Myometrial cell (primary cell): ENCODE data around the gene ACTG1. TPM values are rescaled to one million over a fixed set of nuclear protein-coding genes. Genes with fewer than 3 reads are reported as not detected.

ENCODE experiments used
- total RNA-seq: library from RNA; depleted of rRNA; stranded (reverse); fragments of >200 nt; gene quantifications from 2 replicates; pipeline ENCODE4 v1.2.3, GENCODE V29; 2015

Gene ACTG1
- total RNA-seq = 8,175 and 10,672 TPM in 2 replicates

DNA sequence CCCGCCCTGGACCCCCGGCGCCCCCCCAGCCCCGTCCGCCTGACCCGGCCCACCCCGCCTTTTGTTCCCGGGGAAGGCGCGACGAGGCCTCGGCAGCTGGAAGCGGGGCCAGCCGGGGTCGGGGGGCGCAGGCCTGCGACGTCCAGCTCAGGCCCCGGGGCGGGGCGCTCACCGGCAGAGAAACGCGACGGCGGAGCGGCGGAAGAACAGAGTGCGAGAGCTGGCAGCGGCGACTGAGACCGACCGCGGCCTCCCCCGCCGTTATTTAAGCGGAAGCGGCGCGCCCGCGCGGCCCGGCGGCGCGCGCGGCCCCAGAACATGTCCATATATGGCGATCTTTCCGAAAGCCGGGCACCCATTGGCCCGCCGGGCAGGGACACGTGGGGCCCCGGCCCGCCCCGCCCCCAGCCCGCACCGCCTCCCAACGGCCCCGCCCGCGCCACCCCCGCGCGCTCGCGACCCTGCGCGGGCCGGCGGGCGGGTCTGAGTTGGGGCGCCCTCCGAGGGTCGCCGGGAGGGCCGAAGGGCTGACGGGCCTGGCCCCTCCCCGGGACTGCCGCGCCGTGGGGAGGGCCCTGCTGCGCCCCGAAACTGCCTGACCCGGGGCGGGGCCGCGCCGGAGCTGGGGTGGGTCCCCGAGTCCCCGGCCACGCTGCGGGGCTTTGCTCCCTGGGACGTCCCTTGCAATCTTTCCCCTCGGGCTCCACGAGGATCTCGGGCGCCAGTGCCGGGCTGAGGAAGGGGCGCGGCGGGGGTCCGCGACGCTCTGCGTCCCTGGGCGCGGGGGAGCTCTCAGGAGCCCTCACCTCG lies at the start of gene ACTG1:
TSS of gene ACTG1 (minus strand) at position 238 of the 810 bp plus-strand sequence. CDS start 445 bp downstream, outside the sequence.

DNA sequence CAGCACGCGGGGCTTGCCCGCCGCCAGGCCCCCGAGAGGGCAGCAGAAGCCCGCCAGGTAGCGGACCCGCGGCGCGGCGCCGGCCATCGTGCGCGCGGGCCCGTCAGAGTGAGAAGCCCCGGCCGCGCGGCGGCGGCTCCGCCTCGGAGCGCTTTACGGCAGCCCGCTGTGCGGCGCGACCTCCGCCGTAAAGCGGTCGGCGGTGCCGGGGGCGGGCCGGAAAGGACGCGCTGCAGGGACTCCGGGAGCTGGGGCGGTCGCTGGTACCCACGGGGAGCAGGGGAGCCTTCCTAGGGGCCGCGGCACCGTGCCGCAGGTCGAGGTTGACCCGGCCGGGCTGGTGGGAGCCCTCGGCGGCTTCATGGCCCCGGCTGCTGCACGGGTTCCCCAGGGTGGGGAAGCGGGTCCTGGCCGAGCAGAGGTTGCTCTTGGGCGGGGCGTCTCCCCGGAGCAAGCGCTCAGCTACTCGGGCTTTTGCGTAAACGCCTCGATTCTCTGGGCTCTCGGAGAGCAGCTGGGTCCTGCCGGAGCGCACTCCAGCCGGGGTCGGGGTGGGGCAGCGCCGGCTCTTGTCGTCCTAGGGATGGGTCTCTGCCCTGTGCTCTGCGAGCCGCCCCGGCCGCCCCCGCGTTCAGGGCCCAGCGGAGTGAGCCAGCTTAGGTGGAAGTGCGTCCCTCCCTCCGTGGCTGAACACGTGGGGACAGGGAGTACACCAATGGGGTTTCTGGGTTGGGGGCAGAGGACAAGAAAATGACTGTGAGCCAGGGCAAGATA lies 39.8 kb upstream of the ACTG1 start, which contains the start of gene FAAP100:
TSS of gene FAAP100 (minus strand) at position 110 of the 774 bp plus-strand sequence. CDS start at position 87, 23 bp downstream.

DNA sequence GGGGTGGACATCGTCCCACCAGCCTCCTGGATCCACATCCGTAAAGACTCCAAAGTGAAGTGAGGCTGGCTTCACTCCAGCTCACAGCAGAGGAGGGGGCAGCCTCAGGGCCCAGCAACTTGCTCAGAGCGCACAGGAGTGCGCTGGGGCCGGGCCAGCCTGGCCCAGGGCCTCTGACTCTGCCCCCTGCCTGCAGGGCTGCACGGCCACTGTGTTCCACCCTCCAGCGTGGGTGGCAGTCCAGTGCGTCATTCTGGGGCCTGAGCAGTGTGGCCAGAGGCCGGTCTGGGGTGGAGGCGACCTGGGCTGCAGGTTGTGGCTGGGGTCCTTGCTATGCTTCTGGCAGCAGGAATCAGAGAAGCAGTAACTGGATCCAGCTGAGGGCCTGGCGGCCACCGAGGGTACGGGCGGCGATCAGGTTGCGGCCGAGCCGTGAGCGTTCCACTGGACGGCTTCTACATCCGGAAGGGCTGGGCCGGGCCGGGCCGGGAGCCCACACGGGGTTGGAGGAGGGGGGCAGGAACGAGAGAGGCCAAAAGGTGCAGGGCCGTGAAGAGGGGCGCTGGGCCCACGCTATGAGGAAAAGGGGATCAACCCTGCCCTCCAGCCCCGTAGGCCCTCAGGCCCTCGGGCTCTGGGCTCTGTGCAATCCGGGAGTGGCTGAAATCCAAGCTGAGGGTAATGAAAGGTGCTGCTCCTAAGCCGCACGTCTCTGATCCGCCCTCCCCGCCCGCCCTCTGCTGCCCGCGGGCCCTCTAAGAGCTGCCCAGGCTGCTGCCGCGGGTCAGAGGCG lies 15.2 kb upstream of the ACTG1 start, which contains the start of gene FSCN2:
TSS of gene FSCN2 (plus strand) at position 787 of the 793 bp plus-strand sequence. CDS start 155 bp downstream, outside the sequence.

Other genes starting within 250 kb of the ACTG1 start
- gene SLC38A10, start 217.5 kb downstream of the ACTG1 start, total RNA-seq = 88.4 and 101 TPM in 2 replicates
- 6.3 and 7.3 TPM in 2 replicates for gene BAHCC1, start 117.3 kb downstream of the ACTG1 start, total RNA-seq
- 0.35 TPM in 1 of 2 replicates, not detected in the other for gene FSCN2, start 15.6 kb upstream of the ACTG1 start, total RNA-seq
- 29.1 and 29.4 TPM in 2 replicates for gene FAAP100, start 39.6 kb upstream of the ACTG1 start, total RNA-seq
- gene NPLOC4, start 124.3 kb upstream of the ACTG1 start, total RNA-seq = 63.8 and 70.1 TPM in 2 replicates
- 1.9 and 2.0 TPM in 2 replicates for gene TSPAN10, start 124.4 kb upstream of the ACTG1 start, total RNA-seq
- gene PDE6G, start 143.7 kb upstream of the ACTG1 start, total RNA-seq = 1.2 and 3.2 TPM in 2 replicates
- 50.7 and 58.1 TPM in 2 replicates for gene OXLD1, start 153.8 kb upstream of the ACTG1 start, total RNA-seq
- gene CCDC137, start 153.9 kb upstream of the ACTG1 start, total RNA-seq = 11.8 and 17.7 TPM in 2 replicates
- 37.7 and 46.4 TPM in 2 replicates for gene ARL16, start 171.0 kb upstream of the ACTG1 start, total RNA-seq
- gene HGS, start 171.2 kb upstream of the ACTG1 start, total RNA-seq = 88.8 and 125 TPM in 2 replicates
- gene MRPL12, start 190.6 kb upstream of the ACTG1 start, total RNA-seq = 80.1 and 94.3 TPM in 2 replicates
- 12.7 and 23.0 TPM in 2 replicates for gene SLC25A10, start 199.5 kb upstream of the ACTG1 start, total RNA-seq